K562 (cell line): ENCODE data around the gene WDFY2. TPM values are rescaled to one million over a fixed set of nuclear protein-coding genes. Genes with fewer than 3 reads are reported as not detected.

Source experiments
- CHD4 ChIP-seq: fragments of 200-600 bp; sonication (generic); IDR thresholded peaks from 3 replicates; pipeline ENCODE4 v1.6.1; 2012; ENCODE audit warnings: low read depth, mild to moderate bottlenecking, mixed read lengths, low read length, inconsistent platforms; ENCODE audit not compliant: insufficient read depth, insufficient replicate concordance, poor library complexity, severe bottlenecking
- CREB3 ChIP-seq: fragments of 450-650 bp; conservative IDR thresholded peaks from 2 replicates; pipeline ENCODE4 v1.6.1; 2016; ENCODE audit warnings: missing genetic modification characterization, low read depth, mild to moderate bottlenecking, missing compliant biosample characterization, moderate library complexity
- E2F8 ChIP-seq: fragments of 450-650 bp; IDR thresholded peaks from 2 replicates; pipeline ENCODE4 v1.7.1; 2018; ENCODE audit warnings: mild to moderate bottlenecking, low read depth; ENCODE audit not compliant: partially characterized antibody
- ERF ChIP-seq: fragments of 450-650 bp; formaldehyde crosslinking; IDR thresholded peaks from 2 replicates; pipeline ENCODE4 v1.4.0; 2020; ENCODE audit warnings: mild to moderate bottlenecking, mixed read lengths
- FOXJ3 ChIP-seq: sonication (generic); formaldehyde crosslinking; IDR thresholded peaks from 2 replicates; pipeline ENCODE4 v1.4.0; 2020; ENCODE audit warnings: mild to moderate bottlenecking, missing genetic modification reagents
- HDAC1 ChIP-seq, 2 experiments: fragments of 450-650 bp; IDR thresholded peaks; 2 replicates each; pipeline ENCODE4 v1.6.1; 2016 to 2017; ENCODE audit warnings: inconsistent platforms in 1 of 2, mild to moderate bottlenecking in 1 of 2, moderate library complexity in 1 of 2
- MBD1 ChIP-seq: fragments of 250-450 bp; sonication (Bioruptor Pico); IDR thresholded peaks from 2 replicates; pipeline ENCODE4 v1.8.0; 2022; ENCODE audit warnings: inconsistent platforms
- MECOM ChIP-seq: fragments of 250-450 bp; sonication (Bioruptor Pico); IDR thresholded peaks from 2 replicates; pipeline ENCODE4 v1.8.0; 2022; ENCODE audit warnings: inconsistent platforms
- NCOR1 ChIP-seq: fragments of 450-650 bp; IDR thresholded peaks from 2 replicates; pipeline ENCODE4 v1.6.1; 2016; ENCODE audit warnings: mild to moderate bottlenecking, moderate library complexity
- PCBP2 ChIP-seq: fragments of 200-400 bp; formaldehyde crosslinking; IDR thresholded peaks from 2 replicates; pipeline ENCODE4 v1.6.1; 2018; ENCODE audit warnings: low read length, low read depth, mild to moderate bottlenecking, moderate library complexity; ENCODE audit not compliant: poor library complexity, severe bottlenecking
- SIRT6 ChIP-seq: IDR thresholded peaks from one replicate; pipeline ENCODE4 v1.6.1; 2012; ENCODE audit warnings: low read depth, mild to moderate bottlenecking, control low read depth, inconsistent platforms, low read length, moderate library complexity
- TCF3 ChIP-seq: sonication (generic); formaldehyde crosslinking; IDR thresholded peaks from 2 replicates; pipeline ENCODE4 v1.4.0; 2020; ENCODE audit warnings: mild to moderate bottlenecking, missing genetic modification reagents
- TSC22D4 ChIP-seq: fragments of 450-650 bp; IDR thresholded peaks from 2 replicates; pipeline ENCODE4 v1.6.1; 2016; ENCODE audit warnings: missing genetic modification characterization, missing biosample characterization, control low read depth
- YY1 ChIP-seq, 3 experiments: IDR thresholded peaks; 2 replicates each; pipeline ENCODE4 v1.6.1; 2011; ENCODE audit warnings: low read length in 2 of 3, mild to moderate bottlenecking in 2 of 3, moderate library complexity in 2 of 3, borderline replicate concordance in 1 of 3, control low read depth in 1 of 3, low read depth in 1 of 3; ENCODE audit not compliant: insufficient read depth in 3 of 3, insufficient replicate concordance in 2 of 3, control insufficient read depth in 1 of 3, insufficient read length in 1 of 3; ENCODE audit errors: extremely low read depth in 1 of 3
- ZNF589 ChIP-seq: fragments of 200-800 bp; sonication (Bioruptor generic); IDR thresholded peaks from 2 replicates; pipeline ENCODE4 v1.6.1; 2016; ENCODE audit warnings: low read depth, missing genetic modification characterization, missing compliant biosample characterization
- polyA plus RNA-seq, 8 experiments: library from polyadenylated mRNA; depleted of rRNA in 4 of 8; stranded (reverse) in 5 of 8; unstranded in 3 of 8; fragments of >200 nt; fragmentation: Nextera tagmentation in 2 of 8; fragmentation: Illumina TruSeq in 1 of 8; extraction: Ambion mirVana in 2 of 8; extraction: Trizol in 1 of 8; gene quantifications; 2 replicates each; pipeline versions ENCODE4 v1.2.1 to v1.2.3, GENCODE V29; 2011 to 2014; ENCODE audit warnings: inconsistent platforms in 1 of 8, missing spikeins in 1 of 8
- total RNA-seq, 7 experiments: library from RNA; depleted of rRNA in 6 of 7; stranded (reverse); fragments of >200 nt in 6 of 7; fragmentation: Illumina TruSeq in 2 of 7; extraction: Trizol in 2 of 7; gene quantifications; 2 replicates each; pipeline versions ENCODE4 v1.2.1 to v1.2.3, GENCODE V29; 2011 to 2021; ENCODE audit warnings: low replicate concordance in 1 of 7

Gene WDFY2
- total and polyA plus RNA-seq, 9 of the 15 experiments (the other 6 are each of a cell fraction or from before 2014, with no cell fraction given) = 0.66 to 6.4 (median 4.4) TPM

DNA sequence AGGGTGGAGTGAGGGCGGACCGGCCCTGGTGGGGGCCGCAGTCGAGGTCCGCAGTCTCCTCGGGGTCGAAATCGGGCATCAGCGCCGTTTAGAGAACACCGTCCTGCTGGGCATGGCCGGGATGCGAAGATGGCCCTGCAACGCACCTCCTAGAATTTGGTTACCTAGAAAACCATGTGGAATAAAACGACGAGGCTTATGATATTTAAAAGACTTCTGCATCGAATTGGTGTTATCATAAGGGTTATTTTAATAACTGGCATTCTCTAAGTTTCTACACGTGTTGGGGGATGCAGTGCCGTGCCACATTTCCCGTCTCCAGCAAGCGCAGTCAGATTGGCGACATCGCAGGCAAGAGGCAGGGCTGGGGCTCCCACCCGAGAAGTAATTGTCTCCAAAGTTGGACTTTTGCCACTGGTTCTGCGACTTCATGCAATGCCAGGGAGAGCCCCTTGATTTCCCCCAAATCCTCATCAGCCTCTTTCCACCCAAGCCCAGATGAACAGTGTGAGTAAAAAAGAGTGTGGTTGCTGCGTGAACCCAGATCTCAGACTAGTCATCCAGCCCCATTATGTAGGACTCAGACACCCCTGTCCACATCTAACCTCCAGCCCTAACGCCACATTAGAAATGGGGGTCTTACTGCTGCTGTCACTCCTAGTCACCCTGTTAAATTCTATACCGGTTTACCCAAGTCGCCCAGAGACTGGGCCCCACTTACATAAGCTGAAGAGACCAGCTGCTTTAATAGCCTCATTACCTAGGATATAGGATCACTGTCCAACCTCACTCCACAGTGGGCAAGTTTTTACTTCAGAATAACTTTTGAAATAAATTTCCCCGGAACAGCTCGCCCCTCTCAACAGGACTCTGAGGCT, 220.3 kb downstream of the WDFY2 start (continued):
- TF ChIP-seq ERF (CRISPR knock-in tag) = no peak
- no peak for TF ChIP-seq CREB3 (tag)
- TF ChIP-seq MBD1 (CRISPR knock-in tag) = no peak
- TF ChIP-seq ZNF589 (CRISPR knock-in tag) = no peak
- TF ChIP-seq HDAC1 (IDR thresholded peaks at IDR 0.05) = no peak
- TF ChIP-seq TCF3 = no peak
- no peak for TF ChIP-seq MECOM
- peak in 1 of 3 experiments; percentile 25 for TF ChIP-seq YY1 (IDR thresholded peaks at IDR 0.05; ENCODE audit: borderline replicate concordance in 1 of 3, control insufficient read depth in 1 of 3, extremely low read depth in 1 of 3, insufficient read depth in 3 of 3, insufficient read length in 1 of 3, insufficient replicate concordance in 2 of 3, low read depth in 1 of 3, low read length in 2 of 3)
- no peak for TF ChIP-seq PCBP2
- TF ChIP-seq TSC22D4 (tag) = no peak
- TF ChIP-seq NCOR1 = no peak
- no peak for TF ChIP-seq SIRT6
- no peak for TF ChIP-seq FOXJ3 (CRISPR knock-in tag)
- no peak for TF ChIP-seq E2F8
- TF ChIP-seq CHD4 = no peak
